Neural progenitor cell (in vitro differentiated cells): ENCODE measurements around the gene SRP14. TPM values are rescaled to one million over a fixed set of nuclear protein-coding genes. Genes with fewer than 3 reads are reported as not detected.

Experiments
- DNase-seq: peaks from one replicate; pipeline ENCODE4 v3.0.0-alpha.2; 2016; ENCODE audit warnings: low spot score
- H2AFZ ChIP-seq: fragments of 200-600 bp; sonication (generic); replicated peaks from 2 replicates; pipeline ENCODE4 v1.6.1; 2016; ENCODE audit warnings: antibody characterized with exemption
- H3F3A ChIP-seq: fragments of 200-600 bp; sonication (generic); 2 replicates; pipeline ENCODE4 v1.6.1; 2016; ENCODE audit warnings: antibody characterized with exemption, low read depth
- H3K27ac ChIP-seq: fragments of 200-600 bp; sonication (generic); 2 replicates; pipeline ENCODE4 v1.5.1; 2016; ENCODE audit warnings: mild to moderate bottlenecking
- H3K27me3 ChIP-seq: fragments of 200-600 bp; sonication (generic); 2 replicates; pipeline ENCODE4 v1.6.1; 2016; ENCODE audit warnings: mild to moderate bottlenecking, moderate library complexity
- H3K36me3 ChIP-seq: fragments of 200-600 bp; sonication (generic); 2 replicates; pipeline ENCODE4 v1.5.1; 2016
- H3K4me1 ChIP-seq: fragments of 200-600 bp; sonication (generic); 2 replicates; pipeline ENCODE4 v1.6.1; 2016; ENCODE audit warnings: mixed run types
- H3K4me2 ChIP-seq: fragments of 200-600 bp; sonication (generic); 2 replicates; pipeline ENCODE4 v1.6.1; 2016
- H3K4me3 ChIP-seq: fragments of 200-600 bp; sonication (generic); 2 replicates; pipeline ENCODE4 v1.5.1; 2016
- H3K79me2 ChIP-seq: fragments of 200-600 bp; sonication (generic); 2 replicates; pipeline ENCODE4 v1.6.1; 2016; ENCODE audit warnings: low read depth
- H3K9ac ChIP-seq: fragments of 200-600 bp; sonication (generic); 2 replicates; pipeline ENCODE4 v1.6.1; 2016
- H3K9me3 ChIP-seq: fragments of 200-600 bp; sonication (generic); 2 replicates; pipeline ENCODE4 v1.5.1; 2016; ENCODE audit warnings: low read depth
- H4K20me1 ChIP-seq: fragments of 200-600 bp; sonication (generic); 2 replicates; pipeline ENCODE4 v1.6.1; 2016; ENCODE audit warnings: low read depth
- H3K27ac Mint-ChIP-seq: 3 replicates; pipeline ENCODE4 v1.8.0; 2021; ENCODE audit warnings: mixed read lengths
- H3K27me3 Mint-ChIP-seq: 2 replicates; pipeline ENCODE4 v1.8.0; 2022; ENCODE audit warnings: low read depth, mild to moderate bottlenecking, inconsistent platforms, moderate library complexity, mixed read lengths; ENCODE audit not compliant: insufficient read depth
- H3K36me3 Mint-ChIP-seq: 3 replicates; pipeline ENCODE4 v1.8.0; 2021; ENCODE audit warnings: mixed read lengths
- H3K4me1 Mint-ChIP-seq: 3 replicates; pipeline ENCODE4 v1.8.0; 2021; ENCODE audit warnings: mixed read lengths
- H3K4me3 Mint-ChIP-seq: 3 replicates; pipeline ENCODE4 v1.8.0; 2021; ENCODE audit warnings: mild to moderate bottlenecking, moderate library complexity, mixed read lengths
- H3K9me3 Mint-ChIP-seq: 3 replicates; pipeline ENCODE4 v1.8.0; 2020; ENCODE audit warnings: mixed read lengths
- EZH2 ChIP-seq: fragments of 200-600 bp; sonication (generic); IDR thresholded peaks from 2 replicates; pipeline ENCODE4 v1.6.1; 2017; ENCODE audit warnings: antibody characterized with exemption, mild to moderate bottlenecking, moderate library complexity
- EZH2phosphoT487 ChIP-seq: fragments of 200-600 bp; sonication (generic); IDR thresholded peaks from 2 replicates; pipeline ENCODE4 v1.6.1; 2017; ENCODE audit warnings: antibody characterized with exemption
- total RNA-seq: library from RNA; depleted of rRNA; stranded (reverse); fragments of >200 nt; gene quantifications from 2 replicates; pipeline ENCODE4 v1.2.3, GENCODE V29; 2015; ENCODE audit warnings: low replicate concordance
- TF ChIP-seq, protein P1 (sequence below): fragments of 200-600 bp; sonication (generic); IDR thresholded peaks from 2 replicates; pipeline ENCODE4 v1.5.1; 2017; ENCODE audit warnings: antibody characterized with exemption, mild to moderate bottlenecking

SRP14 gene, protein sequence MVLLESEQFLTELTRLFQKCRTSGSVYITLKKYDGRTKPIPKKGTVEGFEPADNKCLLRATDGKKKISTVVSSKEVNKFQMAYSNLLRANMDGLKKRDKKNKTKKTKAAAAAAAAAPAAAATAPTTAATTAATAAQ
- 250 and 461 TPM in 2 replicates for total RNA-seq

DNA sequence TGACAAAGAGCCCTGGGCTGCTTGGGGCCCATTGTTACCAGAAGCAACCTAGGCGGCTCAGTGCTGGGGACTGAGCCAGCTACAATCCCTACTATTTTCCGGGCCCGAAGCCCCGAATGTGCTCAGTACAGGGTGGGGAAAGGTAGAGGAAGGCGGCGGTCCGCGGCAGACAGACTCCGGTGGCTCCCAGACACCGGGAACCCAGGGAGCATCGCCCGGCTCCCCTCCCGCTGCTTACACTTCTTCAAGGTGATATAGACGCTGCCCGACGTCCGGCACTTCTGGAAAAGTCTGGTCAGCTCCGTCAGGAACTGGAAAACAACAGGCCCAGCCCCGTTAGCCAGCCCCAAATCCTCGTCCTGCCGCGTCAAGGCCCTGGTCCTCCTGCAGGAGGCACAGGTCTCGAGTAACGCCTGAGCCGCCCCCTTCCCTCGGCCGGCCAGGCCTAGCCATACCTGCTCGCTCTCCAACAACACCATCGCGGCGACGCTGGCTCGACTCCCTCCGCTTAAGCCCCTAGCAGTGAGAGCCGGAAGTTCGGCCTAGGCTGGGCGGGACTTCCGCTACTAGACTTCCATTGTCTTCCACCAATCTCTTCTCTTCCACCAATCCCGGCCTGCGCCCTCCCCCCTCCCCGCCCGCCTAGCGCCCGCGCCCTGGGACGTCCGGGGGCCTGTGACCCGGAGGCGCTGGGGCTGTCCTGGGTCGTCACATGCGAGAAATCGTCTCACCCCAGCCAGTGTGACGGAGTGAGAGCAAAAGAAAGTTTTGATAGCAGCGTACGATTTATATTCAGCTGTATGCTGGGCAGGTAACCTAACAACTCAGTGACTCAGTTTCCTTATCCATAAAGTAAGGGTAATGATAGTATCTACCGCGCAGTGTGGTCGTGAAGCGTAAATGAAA, at the start of gene SRP14:
SRP14 (minus strand) TSS at position 544 of the 906 bp plus-strand sequence; CDS start at position 479, 65 bp downstream.
- peaks cover 14% of the 10 kb centered on the region for H3F3A ChIP-seq
- peak within 1 kb of the TSS; percentile 88 for H3K27ac ChIP-seq
- peaks cover 6% of the 10 kb centered on the region for H3K4me1 ChIP-seq
- Mint-ChIP-seq H3K4me1 (peaks cover 19% of the 10 kb centered on the region), H3K27me3 (peaks cover 4% of the 10 kb centered on the region), H3K27ac (peak within 1 kb of the TSS; percentile 95), H3K36me3 (peaks cover 20% of the 10 kb centered on the region), H3K9me3 (no peaks in the 10 kb centered on the region), H3K4me3 (peak within 1 kb of the TSS; percentile 99)
- H3K27me3 ChIP-seq, result no peaks in the 10 kb centered on the region
- H4K20me1 ChIP-seq, result peaks cover 16% of the 10 kb centered on the region
- no peak for TF ChIP-seq EZH2phosphoT487
- TF ChIP-seq, protein P1, sequence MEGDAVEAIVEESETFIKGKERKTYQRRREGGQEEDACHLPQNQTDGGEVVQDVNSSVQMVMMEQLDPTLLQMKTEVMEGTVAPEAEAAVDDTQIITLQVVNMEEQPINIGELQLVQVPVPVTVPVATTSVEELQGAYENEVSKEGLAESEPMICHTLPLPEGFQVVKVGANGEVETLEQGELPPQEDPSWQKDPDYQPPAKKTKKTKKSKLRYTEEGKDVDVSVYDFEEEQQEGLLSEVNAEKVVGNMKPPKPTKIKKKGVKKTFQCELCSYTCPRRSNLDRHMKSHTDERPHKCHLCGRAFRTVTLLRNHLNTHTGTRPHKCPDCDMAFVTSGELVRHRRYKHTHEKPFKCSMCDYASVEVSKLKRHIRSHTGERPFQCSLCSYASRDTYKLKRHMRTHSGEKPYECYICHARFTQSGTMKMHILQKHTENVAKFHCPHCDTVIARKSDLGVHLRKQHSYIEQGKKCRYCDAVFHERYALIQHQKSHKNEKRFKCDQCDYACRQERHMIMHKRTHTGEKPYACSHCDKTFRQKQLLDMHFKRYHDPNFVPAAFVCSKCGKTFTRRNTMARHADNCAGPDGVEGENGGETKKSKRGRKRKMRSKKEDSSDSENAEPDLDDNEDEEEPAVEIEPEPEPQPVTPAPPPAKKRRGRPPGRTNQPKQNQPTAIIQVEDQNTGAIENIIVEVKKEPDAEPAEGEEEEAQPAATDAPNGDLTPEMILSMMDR, result peak; percentile 18
- H3K4me2 ChIP-seq, result peak within 1 kb of the TSS; percentile 97
- peak within 1 kb of the TSS; percentile 78 for H3K9ac ChIP-seq
- no peaks in the 10 kb centered on the region for H3K9me3 ChIP-seq
- H3K79me2 ChIP-seq, result peaks cover 27% of the 10 kb centered on the region
- peaks cover 11% of the 10 kb centered on the region for H3K36me3 ChIP-seq
- peak; percentile 97 for DNase-seq
- peak within 1 kb of the TSS; percentile 84 for H2AFZ ChIP-seq
- peak within 1 kb of the TSS; percentile 79 for H3K4me3 ChIP-seq

DNA sequence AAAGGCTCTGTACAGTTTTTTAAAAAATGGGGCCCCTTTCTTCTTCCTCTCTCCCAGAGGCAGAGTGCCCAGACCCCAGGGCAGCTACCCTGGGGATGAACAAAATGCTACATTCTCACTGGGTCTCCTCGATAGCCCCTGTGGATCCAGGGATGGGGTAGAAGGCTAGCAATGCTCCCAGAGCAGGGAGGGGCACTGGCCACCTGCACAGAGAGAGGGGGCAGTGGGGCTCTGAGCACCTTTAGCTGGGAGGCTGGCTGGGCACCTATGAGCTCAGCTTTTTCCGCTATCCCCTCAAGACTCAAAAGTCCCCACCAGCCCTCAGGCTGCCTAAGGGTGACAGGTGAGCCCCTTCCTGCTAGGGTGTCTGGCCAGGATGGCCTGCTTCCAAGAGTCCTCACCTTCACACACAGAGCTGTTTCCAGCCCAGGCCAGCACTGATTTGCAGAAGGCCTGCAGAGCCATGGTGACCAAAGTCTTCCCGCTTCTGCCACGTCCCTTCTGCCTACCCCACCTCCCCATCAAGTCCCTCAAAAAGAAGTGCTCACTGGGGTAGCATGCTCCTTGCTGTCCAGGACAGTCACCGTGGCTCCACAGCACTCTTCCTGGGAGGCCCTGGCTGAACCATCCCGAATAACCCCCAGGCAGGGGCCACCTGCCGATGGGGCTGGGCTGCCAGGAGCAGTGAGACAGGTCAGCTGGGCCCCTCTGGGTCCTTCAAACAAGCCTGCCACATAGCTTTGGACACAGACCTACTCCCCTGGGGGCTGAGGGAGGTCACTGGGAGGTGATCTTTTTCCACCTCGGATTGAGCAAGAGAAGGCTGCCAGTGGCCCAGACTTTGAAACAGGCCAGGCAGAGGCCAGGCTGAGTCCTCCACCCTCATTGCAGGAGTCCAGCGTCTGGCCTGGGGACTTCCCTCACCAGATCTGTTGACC, 49.3 kb upstream of the SRP14 start:
- Histone ChIP-seq H3K4me1 (peaks cover 65% of the 10 kb centered on the region), H3K9me3 (no peaks in the 10 kb centered on the region), H3K4me2 (peak overlapping the region; percentile 75), H3K27me3 (peaks cover 38% of the 10 kb centered on the region), H3F3A (peaks cover 50% of the 10 kb centered on the region), H3K27ac (peak overlapping the region; percentile 38), H3K9ac (no peak overlapping the region), H3K79me2 (no peaks in the 10 kb centered on the region), H2AFZ (no peak overlapping the region), H3K4me3 (peak overlapping the region; percentile 31), H3K36me3 (no peaks in the 10 kb centered on the region), H4K20me1 (peaks cover 58% of the 10 kb centered on the region)
- TF ChIP-seq EZH2phosphoT487, result no peak
- TF ChIP-seq, protein P1, result no peak
- no peak for TF ChIP-seq EZH2
- DNase-seq, result no peak
- peak overlapping the region; percentile 70 for H3K4me3 Mint-ChIP-seq
- peaks cover 96% of the 10 kb centered on the region for H3K4me1 Mint-ChIP-seq
- H3K9me3 Mint-ChIP-seq, result no peaks in the 10 kb centered on the region
- H3K36me3 Mint-ChIP-seq, result peaks cover 12% of the 10 kb centered on the region
- H3K27ac Mint-ChIP-seq, result peak overlapping the region; percentile 92
- H3K27me3 Mint-ChIP-seq, result peaks cover 9% of the 10 kb centered on the region

DNA sequence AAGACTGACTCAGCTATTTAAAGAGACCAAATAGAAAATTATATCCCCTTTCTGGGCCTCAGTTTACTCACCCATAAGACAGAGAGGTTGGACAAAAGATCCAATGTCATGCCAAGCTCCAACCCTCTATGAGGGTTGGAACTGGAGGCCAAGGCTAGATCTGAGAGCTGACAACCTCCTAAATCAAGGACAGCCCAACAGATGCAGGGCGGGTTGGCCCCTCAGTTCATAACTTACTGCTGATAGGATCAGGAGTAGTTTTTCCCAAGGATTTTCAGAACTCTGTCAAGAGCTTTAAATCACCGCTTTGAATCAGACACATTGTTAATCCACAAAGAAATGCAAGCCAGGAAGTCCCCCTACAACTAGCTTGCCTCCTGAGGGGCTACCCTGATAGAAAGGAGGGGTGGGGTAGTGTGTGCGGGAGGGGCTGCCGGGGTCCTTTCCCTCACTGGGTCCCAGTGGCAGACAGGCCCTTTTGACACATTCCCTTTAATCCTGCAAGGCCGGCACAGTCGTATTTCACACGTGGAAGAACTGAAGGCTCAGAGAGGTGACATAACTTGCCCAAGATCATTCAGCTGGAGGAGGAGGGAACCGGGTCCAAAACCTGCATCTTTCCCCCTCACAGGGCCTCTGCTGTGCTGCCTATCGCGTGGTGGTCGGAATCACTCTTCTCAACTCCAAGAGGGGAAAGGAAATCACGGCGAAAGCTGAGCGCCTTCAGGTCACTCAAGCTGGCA, 48.3 kb upstream of the SRP14 start:
- no peak overlapping the region for H3K9ac ChIP-seq
- no peaks in the 10 kb centered on the region for H3K9me3 ChIP-seq
- peak overlapping the region; percentile 52 for H3K4me3 Mint-ChIP-seq

More for the DNA sequence above, 48.3 kb upstream of the SRP14 start:
- peaks cover 96% of the 10 kb centered on the region for H3K4me1 Mint-ChIP-seq
- H3K4me1 ChIP-seq, result peaks cover 59% of the 10 kb centered on the region
- H3K4me2 ChIP-seq, result peak overlapping the region; percentile 39
- no peaks in the 10 kb centered on the region for H3K9me3 Mint-ChIP-seq
- no peak overlapping the region for H2AFZ ChIP-seq
- TF ChIP-seq, protein P1, result no peak
- no peak for TF ChIP-seq EZH2
- no peak for TF ChIP-seq EZH2phosphoT487
- peak overlapping the region; percentile 91 for H3K27ac Mint-ChIP-seq
- H3K27ac ChIP-seq, result no peak overlapping the region
- DNase-seq, result peak; percentile 44
- peaks cover 12% of the 10 kb centered on the region for H3K36me3 Mint-ChIP-seq
- peaks cover 7% of the 10 kb centered on the region for H3K27me3 Mint-ChIP-seq
- H3K27me3 ChIP-seq, result peaks cover 48% of the 10 kb centered on the region
- no peak overlapping the region for H3K4me3 ChIP-seq
- H4K20me1 ChIP-seq, result peaks cover 48% of the 10 kb centered on the region
- H3F3A ChIP-seq, result peaks cover 46% of the 10 kb centered on the region
- no peaks in the 10 kb centered on the region for H3K79me2 ChIP-seq
- no peaks in the 10 kb centered on the region for H3K36me3 ChIP-seq
